OCI-LY3 (cell line): Measurements from ENCODE around the gene ACSL4.

Experiments used
- H2AFZ ChIP-seq: fragments of 200-600, 300-600 bp; shearing (Covaris generic); 2 replicates; pipeline ENCODE4 v1.6.0; 2014; ENCODE audit warnings: antibody characterized with exemption, low read depth, low read length
- H3K27ac ChIP-seq: fragments of 200-600, 300-600 bp; sonication (generic); 2 replicates; pipeline ENCODE4 v1.5.1; 2014; ENCODE audit warnings: mild to moderate bottlenecking, low read length, moderate library complexity, mixed read lengths
- H3K27me3 ChIP-seq: fragments of 200-600, 300-600 bp; sonication (generic); 2 replicates; pipeline ENCODE4 v1.6.1; 2014; ENCODE audit warnings: low read depth, low read length, mixed read lengths
- H3K36me3 ChIP-seq: fragments of 200-600, 300-600 bp; sonication (generic); replicated peaks from 2 replicates; pipeline ENCODE3; 2014; ENCODE audit warnings: low read depth, low read length, mixed read lengths
- H3K4me1 ChIP-seq: fragments of 300-600, 200-600 bp; sonication (generic); 2 replicates; pipeline ENCODE4 v1.6.1; 2014; ENCODE audit warnings: low read length, mixed read lengths
- H3K4me2 ChIP-seq: fragments of 200-600, 300-600 bp; sonication (generic); 2 replicates; pipeline ENCODE4 v1.6.1; 2014; ENCODE audit warnings: low read length, mixed read lengths
- H3K4me3 ChIP-seq: fragments of 300-600, 200-600 bp; sonication (generic); 2 replicates; pipeline ENCODE4 v1.5.1; 2014; ENCODE audit warnings: antibody characterized with exemption, mild to moderate bottlenecking, low read length, moderate library complexity
- H3K79me2 ChIP-seq: fragments of 300-600, 200-600 bp; shearing (Covaris generic); 2 replicates; pipeline ENCODE4 v1.6.1; 2014; ENCODE audit warnings: mild to moderate bottlenecking, low read length, mixed read lengths
- H3K9ac ChIP-seq: fragments of 300-600, 200-600 bp; shearing (Covaris generic); 2 replicates; pipeline ENCODE4 v1.6.0; 2014; ENCODE audit warnings: mild to moderate bottlenecking, low read length, moderate library complexity
- H3K9me3 ChIP-seq: fragments of 200-600, 300-600 bp; shearing (Covaris generic); 2 replicates; pipeline ENCODE4 v1.6.1; 2014; ENCODE audit warnings: low read length, mixed read lengths; ENCODE audit not compliant: insufficient read depth
- H4K20me1 ChIP-seq: fragments of 200-600, 300-600 bp; sonication (generic); 2 replicates; pipeline ENCODE4 v1.6.1; 2016; ENCODE audit warnings: low read length, mixed read lengths; ENCODE audit not compliant: insufficient read depth
- CTCF ChIP-seq: fragments of 200-600, 300-600 bp; sonication (generic); IDR thresholded peaks from 2 replicates; pipeline ENCODE4 v1.5.1; 2014; ENCODE audit warnings: antibody characterized with exemption, low read length, low read depth
- EZH2phosphoT487 ChIP-seq: fragments of 200-600 bp; shearing (Covaris generic); IDR thresholded peaks from 2 replicates; pipeline ENCODE4 v1.6.1; 2018; ENCODE audit warnings: antibody characterized with exemption, mixed run types, low read depth

ACSL4 gene

GRCh38 chrX:109619771-109620170 lies 113.3 kb downstream of the ACSL4 start:
- no peaks in the 10 kb centered on the region for H3K9me3 ChIP-seq
- H3K4me2 ChIP-seq, result no peak overlapping the region
- no peak for TF ChIP-seq EZH2phosphoT487
- TF ChIP-seq CTCF, result no peak
- H3K9ac ChIP-seq, result no peak overlapping the region
- no peaks in the 10 kb centered on the region for H3K79me2 ChIP-seq
- H2AFZ ChIP-seq, result no peak overlapping the region
- H3K27me3 ChIP-seq, result no peaks in the 10 kb centered on the region
- H3K4me3 ChIP-seq, result no peak overlapping the region
- no peaks in the 10 kb centered on the region for H4K20me1 ChIP-seq
- no peaks in the 10 kb centered on the region for H3K36me3 ChIP-seq
- H3K27ac ChIP-seq, result no peak overlapping the region
- H3K4me1 ChIP-seq, result no peaks in the 10 kb centered on the region

- Histone ChIP-seq H3K79me2 (no peaks in the 10 kb centered on the region), H3K9ac (no peak overlapping the region), H3K9me3 (no peaks in the 10 kb centered on the region), H3K4me3 (no peak overlapping the region), H3K4me2 (no peak overlapping the region), H3K36me3 (no peaks in the 10 kb centered on the region), H3K4me1 (no peaks in the 10 kb centered on the region), H3K27ac (no peak overlapping the region), H3K27me3 (no peaks in the 10 kb centered on the region), H2AFZ (no peak overlapping the region), H4K20me1 (no peaks in the 10 kb centered on the region)
- TF ChIP-seq EZH2phosphoT487, result no peak
- TF ChIP-seq CTCF, result no peak
These were observed 118.1 kb downstream of the ACSL4 start for GRCh38 chrX:109614951-109615350.

GRCh38 chrX:109601486-109601885 lies 131.6 kb downstream of the ACSL4 start:
- Histone ChIP-seq H4K20me1 (no peaks in the 10 kb centered on the region), H3K36me3 (no peaks in the 10 kb centered on the region), H3K4me1 (no peaks in the 10 kb centered on the region), H3K9ac (no peak overlapping the region), H3K4me3 (no peak overlapping the region), H2AFZ (no peak overlapping the region), H3K79me2 (no peaks in the 10 kb centered on the region), H3K27me3 (no peaks in the 10 kb centered on the region), H3K27ac (no peak overlapping the region), H3K9me3 (no peaks in the 10 kb centered on the region), H3K4me2 (no peak overlapping the region)
- TF ChIP-seq EZH2phosphoT487 (no peak), CTCF (no peak)

- H3K9me3 ChIP-seq, result no peaks in the 10 kb centered on the region
- no peak overlapping the region for H3K9ac ChIP-seq
- no peaks in the 10 kb centered on the region for H3K79me2 ChIP-seq
- no peak for TF ChIP-seq EZH2phosphoT487
- no peak for TF ChIP-seq CTCF
- no peaks in the 10 kb centered on the region for H3K27me3 ChIP-seq
- H4K20me1 ChIP-seq, result no peaks in the 10 kb centered on the region
- no peaks in the 10 kb centered on the region for H3K36me3 ChIP-seq
- H3K4me2 ChIP-seq, result no peak overlapping the region
- H3K4me1 ChIP-seq, result no peaks in the 10 kb centered on the region
- H3K27ac ChIP-seq, result no peak overlapping the region
- H3K4me3 ChIP-seq, result no peak overlapping the region
- H2AFZ ChIP-seq, result no peak overlapping the region
These were observed 132.8 kb downstream of the ACSL4 start for GRCh38 chrX:109600237-109600651.
